ENCODE results near the gene JAG1. TPM values are rescaled to one million over a fixed set of nuclear protein-coding genes. Genes with fewer than 3 reads are reported as not detected.
A peak's percentile ranks its signal among the peaks of the same experiment; 100 is the strongest.

JAG1 gene
- total and polyA plus RNA-seq, 8 donors = 13.9 to 60.1 (median 25.1) TPM

- WGBS, 2 donors = 91 to 92% methylated on average over 5 of the region's 5 CpGs
- DNase-seq = no peak
Observed at GRCh38 chr20:10687895-10688294, 14.1 kb upstream of the JAG1 start.

GRCh38 chr20:10686356-10687133, 12.7 kb upstream of the JAG1 start:
- 95 to 98% methylated on average over 14 of the region's 14 CpGs for WGBS, 2 donors
- ATAC-seq = no peak
- Histone ChIP-seq H3K27ac (no peak overlapping the region), H3K4me3 (no peak overlapping the region), H3K9me3 (no peaks in the 10 kb centered on the region), H3K4me1 (no peaks in the 10 kb centered on the region), H3K36me3 (no peaks in the 10 kb centered on the region), H3K27me3 (no peaks in the 10 kb centered on the region)
- DNase-seq = no peak
- no peak for TF ChIP-seq CTCF (IDR thresholded peaks at IDR 0.05)
- FAIRE-seq = no peak
- intact Hi-C loops (cut with DNase I) = no loop called here

More at GRCh38 chr20:10687895-10688294, 14.1 kb upstream of the JAG1 start:
- no peaks in the 10 kb centered on the region for H3K4me1 ChIP-seq
- H3K4me3 ChIP-seq = no peak overlapping the region
- no peaks in the 10 kb centered on the region for H3K27me3 ChIP-seq
- intact Hi-C loops (cut with DNase I) = no loop called here
- no peaks in the 10 kb centered on the region for H3K9me3 ChIP-seq
- H3K27ac ChIP-seq = no peak overlapping the region
- FAIRE-seq (no peak), ATAC-seq (no peak)
- TF ChIP-seq CTCF (IDR thresholded peaks at IDR 0.05) = no peak
- no peaks in the 10 kb centered on the region for H3K36me3 ChIP-seq

GRCh38 chr20:10683537-10683936, 9.7 kb upstream of the JAG1 start:
- intact Hi-C loops (cut with DNase I) = no loop called here
- Histone ChIP-seq H3K4me3 (no peak overlapping the region), H3K27me3 (no peaks in the 10 kb centered on the region), H3K36me3 (no peaks in the 10 kb centered on the region), H3K4me1 (no peaks in the 10 kb centered on the region), H3K27ac (peak overlapping the region in 1 of 4 donors; percentile 33), H3K9me3 (no peaks in the 10 kb centered on the region)
- FAIRE-seq (no peak), ATAC-seq (peak; percentile 60 to 93 (median 78)), DNase-seq (no peak)
- TF ChIP-seq CTCF (IDR thresholded peaks at IDR 0.05) = no peak
- 40 to 42% methylated on average over 2 of the region's 2 CpGs for WGBS, 2 donors

GRCh38 chr20:10682939-10683338, 9.1 kb upstream of the JAG1 start:
- no peaks in the 10 kb centered on the region for H3K36me3 ChIP-seq
- FAIRE-seq (no peak), DNase-seq (no peak), ATAC-seq (peak in 2 of 4 donors; percentile 56 to 65)
- intact Hi-C loops (cut with DNase I) = no loop called here
- no peaks in the 10 kb centered on the region for H3K4me1 ChIP-seq
- WGBS, 2 donors = 78 to 84% methylated on average over 3 of the region's 3 CpGs
- TF ChIP-seq CTCF (IDR thresholded peaks at IDR 0.05) = no peak
- no peak overlapping the region for H3K4me3 ChIP-seq
- H3K27ac ChIP-seq = peak overlapping the region in 1 of 4 donors; percentile 33
- no peaks in the 10 kb centered on the region for H3K9me3 ChIP-seq
- H3K27me3 ChIP-seq = no peaks in the 10 kb centered on the region

- no peak overlapping the region for H3K27ac ChIP-seq
- 97% methylated on average over 4 of the region's 4 CpGs for WGBS, 2 donors
Observed at GRCh38 chr20:10681494-10681893, 7.7 kb upstream of the JAG1 start.

More at GRCh38 chr20:10681494-10681893, 7.7 kb upstream of the JAG1 start:
- Histone ChIP-seq H3K36me3 (no peaks in the 10 kb centered on the region), H3K9me3 (no peaks in the 10 kb centered on the region), H3K4me3 (no peak overlapping the region), H3K4me1 (no peaks in the 10 kb centered on the region), H3K27me3 (no peaks in the 10 kb centered on the region)
- DNase-seq (no peak), FAIRE-seq (no peak), ATAC-seq (no peak)
- intact Hi-C loops (cut with DNase I) = no loop called here
- no peak for TF ChIP-seq CTCF (IDR thresholded peaks at IDR 0.05)

Measured in pancreas (tissue), 10 donors.